Loucy (cell line): ENCODE measurements around the gene PDGFD.

ENCODE experiments used
- H2AFZ ChIP-seq: fragments of 200-600 bp; sonication (generic); 2 replicates; pipeline ENCODE4 v1.6.0; 2016; ENCODE audit warnings: antibody characterized with exemption, mild to moderate bottlenecking, low read length, moderate library complexity
- H3F3A ChIP-seq: fragments of 200-600 bp; 2 replicates; pipeline ENCODE4 v1.6.0; 2016; ENCODE audit warnings: antibody characterized with exemption, low read depth, mild to moderate bottlenecking
- H3K27me3 ChIP-seq: fragments of 200-600 bp; sonication (generic); 2 replicates; pipeline ENCODE4 v1.6.1; 2014; ENCODE audit warnings: low read length, mild to moderate bottlenecking; ENCODE audit not compliant: insufficient read depth, poor library complexity, severe bottlenecking
- H3K36me3 ChIP-seq: fragments of 200-600 bp; sonication (generic); 2 replicates; pipeline ENCODE4 v1.6.1; 2016; ENCODE audit warnings: low read length; ENCODE audit not compliant: insufficient read depth
- H3K4me1 ChIP-seq: fragments of 200-600 bp; sonication (generic); 2 replicates; pipeline ENCODE4 v1.5.1; 2014; ENCODE audit warnings: low read length, mild to moderate bottlenecking; ENCODE audit not compliant: insufficient read depth, poor library complexity, severe bottlenecking
- H3K4me2 ChIP-seq: fragments of 200-600 bp; sonication (generic); 2 replicates; pipeline ENCODE4 v1.6.0; 2014; ENCODE audit warnings: antibody characterized with exemption, low read length, low read depth, mild to moderate bottlenecking; ENCODE audit not compliant: poor library complexity, severe bottlenecking
- H3K4me3 ChIP-seq: fragments of 200-600 bp; sonication (generic); 2 replicates; pipeline ENCODE4 v1.5.1; 2014; ENCODE audit warnings: low read length, mild to moderate bottlenecking, mixed read lengths; ENCODE audit not compliant: poor library complexity, severe bottlenecking
- H3K79me2 ChIP-seq: fragments of 200-600 bp; sonication (generic); 2 replicates; pipeline ENCODE4 v1.6.1; 2014; ENCODE audit warnings: low read length; ENCODE audit not compliant: insufficient read depth
- H3K9ac ChIP-seq: fragments of 200-600 bp; sonication (generic); 2 replicates; pipeline ENCODE4 v1.6.0; 2014; ENCODE audit warnings: mild to moderate bottlenecking, low read depth, low read length, moderate library complexity; ENCODE audit not compliant: poor library complexity, severe bottlenecking
- H3K9me2 ChIP-seq: fragments of 200-600 bp; sonication (generic); replicated peaks from 2 replicates; pipeline ENCODE4 v1.6.1; 2016; ENCODE audit warnings: low read depth, low read length, mixed read lengths
- H3K9me3 ChIP-seq: fragments of 200-600 bp; sonication (generic); 2 replicates; pipeline ENCODE4 v1.6.1; 2014; ENCODE audit warnings: mild to moderate bottlenecking, antibody characterized with exemption, low read length, low read depth; ENCODE audit not compliant: insufficient read depth
- H4K20me1 ChIP-seq: fragments of 200-600 bp; sonication (generic); 2 replicates; pipeline ENCODE4 v1.6.0; 2014; ENCODE audit warnings: antibody characterized with exemption, low read length, mild to moderate bottlenecking; ENCODE audit not compliant: insufficient read depth, poor library complexity, severe bottlenecking
- EZH2phosphoT487 ChIP-seq: fragments of 200-600 bp; IDR thresholded peaks from 2 replicates; pipeline ENCODE4 v1.6.1; 2018; ENCODE audit warnings: antibody characterized with exemption, mild to moderate bottlenecking, moderate library complexity, borderline replicate concordance
- TF ChIP-seq, protein P1 (sequence below): fragments of 200-600 bp; sonication (generic); conservative IDR thresholded peaks from 2 replicates; pipeline ENCODE4 v1.5.1; 2014; ENCODE audit warnings: mild to moderate bottlenecking, antibody characterized with exemption, low read length

PDGFD gene

DNA sequence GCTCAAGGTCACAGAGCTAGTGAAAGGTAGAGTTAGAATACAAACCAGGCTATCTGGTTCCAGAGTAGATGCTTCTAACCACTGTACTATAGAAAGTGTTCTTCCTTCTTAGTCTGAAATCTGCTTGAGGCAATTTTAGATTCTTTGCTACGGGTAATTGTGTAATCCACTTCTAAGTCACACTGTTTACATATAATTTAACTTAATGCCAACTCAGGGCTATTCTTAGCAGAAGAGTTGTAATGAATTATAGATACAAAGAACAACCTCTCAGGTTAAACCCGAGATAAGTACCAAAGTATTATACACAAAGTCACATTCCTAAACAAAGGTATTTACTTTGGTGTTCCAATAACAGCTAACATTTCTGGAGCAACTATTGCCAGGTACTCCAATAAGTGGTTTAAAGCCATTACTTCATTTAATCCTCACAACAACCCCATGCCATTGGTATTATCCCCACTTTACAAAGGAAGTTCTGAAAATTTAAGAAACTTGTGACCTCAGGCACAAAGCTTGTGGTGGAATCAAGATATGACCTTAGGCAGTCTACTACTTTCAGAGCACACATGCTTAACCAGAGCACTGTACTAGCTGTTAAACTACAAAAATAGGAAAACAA lies 158.6 kb downstream of the PDGFD start:
- Histone ChIP-seq H3K9me3 (no peaks in the 10 kb centered on the region), H3F3A (no peaks in the 10 kb centered on the region), H3K9ac (no peak overlapping the region), H4K20me1 (no peaks in the 10 kb centered on the region), H3K79me2 (no peaks in the 10 kb centered on the region), H3K4me3 (no peak overlapping the region), H3K27me3 (no peaks in the 10 kb centered on the region), H3K4me2 (no peak overlapping the region), H3K4me1 (no peaks in the 10 kb centered on the region), H3K36me3 (no peaks in the 10 kb centered on the region), H3K9me2 (no peaks in the 10 kb centered on the region), H2AFZ (no peak overlapping the region)
- no peak for TF ChIP-seq EZH2phosphoT487
- TF ChIP-seq, protein P1, sequence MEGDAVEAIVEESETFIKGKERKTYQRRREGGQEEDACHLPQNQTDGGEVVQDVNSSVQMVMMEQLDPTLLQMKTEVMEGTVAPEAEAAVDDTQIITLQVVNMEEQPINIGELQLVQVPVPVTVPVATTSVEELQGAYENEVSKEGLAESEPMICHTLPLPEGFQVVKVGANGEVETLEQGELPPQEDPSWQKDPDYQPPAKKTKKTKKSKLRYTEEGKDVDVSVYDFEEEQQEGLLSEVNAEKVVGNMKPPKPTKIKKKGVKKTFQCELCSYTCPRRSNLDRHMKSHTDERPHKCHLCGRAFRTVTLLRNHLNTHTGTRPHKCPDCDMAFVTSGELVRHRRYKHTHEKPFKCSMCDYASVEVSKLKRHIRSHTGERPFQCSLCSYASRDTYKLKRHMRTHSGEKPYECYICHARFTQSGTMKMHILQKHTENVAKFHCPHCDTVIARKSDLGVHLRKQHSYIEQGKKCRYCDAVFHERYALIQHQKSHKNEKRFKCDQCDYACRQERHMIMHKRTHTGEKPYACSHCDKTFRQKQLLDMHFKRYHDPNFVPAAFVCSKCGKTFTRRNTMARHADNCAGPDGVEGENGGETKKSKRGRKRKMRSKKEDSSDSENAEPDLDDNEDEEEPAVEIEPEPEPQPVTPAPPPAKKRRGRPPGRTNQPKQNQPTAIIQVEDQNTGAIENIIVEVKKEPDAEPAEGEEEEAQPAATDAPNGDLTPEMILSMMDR: no peak

DNA sequence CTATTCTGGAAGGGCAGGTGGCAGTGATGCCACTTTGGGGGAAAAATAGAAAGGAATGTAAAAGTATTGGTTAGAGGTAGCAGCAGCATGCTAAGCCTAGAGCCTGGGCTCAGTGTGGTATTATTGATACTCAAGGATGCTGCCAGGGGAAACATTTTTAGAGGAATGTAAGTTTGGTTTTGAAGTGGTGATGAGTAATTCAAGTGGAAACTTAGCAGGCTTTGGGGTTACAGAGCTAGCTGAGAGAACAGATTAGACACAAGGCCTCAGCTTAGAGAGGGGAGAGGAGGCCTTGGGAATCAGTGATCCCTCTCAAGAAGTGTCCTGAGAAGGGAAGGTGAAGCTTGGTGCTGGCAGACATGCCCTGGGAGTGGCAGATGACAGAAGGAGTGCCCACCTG lies 160.5 kb downstream of the PDGFD start:
- Histone ChIP-seq H3K9ac (no peak overlapping the region), H3K4me2 (no peak overlapping the region), H3K9me3 (no peaks in the 10 kb centered on the region), H3K27me3 (no peaks in the 10 kb centered on the region), H3K4me3 (no peak overlapping the region), H3K4me1 (no peaks in the 10 kb centered on the region), H3K36me3 (no peaks in the 10 kb centered on the region), H3K9me2 (no peaks in the 10 kb centered on the region), H4K20me1 (no peaks in the 10 kb centered on the region), H3K79me2 (no peaks in the 10 kb centered on the region), H3F3A (no peaks in the 10 kb centered on the region), H2AFZ (no peak overlapping the region)
- no peak for TF ChIP-seq EZH2phosphoT487
- TF ChIP-seq, protein P1: no peak

DNA sequence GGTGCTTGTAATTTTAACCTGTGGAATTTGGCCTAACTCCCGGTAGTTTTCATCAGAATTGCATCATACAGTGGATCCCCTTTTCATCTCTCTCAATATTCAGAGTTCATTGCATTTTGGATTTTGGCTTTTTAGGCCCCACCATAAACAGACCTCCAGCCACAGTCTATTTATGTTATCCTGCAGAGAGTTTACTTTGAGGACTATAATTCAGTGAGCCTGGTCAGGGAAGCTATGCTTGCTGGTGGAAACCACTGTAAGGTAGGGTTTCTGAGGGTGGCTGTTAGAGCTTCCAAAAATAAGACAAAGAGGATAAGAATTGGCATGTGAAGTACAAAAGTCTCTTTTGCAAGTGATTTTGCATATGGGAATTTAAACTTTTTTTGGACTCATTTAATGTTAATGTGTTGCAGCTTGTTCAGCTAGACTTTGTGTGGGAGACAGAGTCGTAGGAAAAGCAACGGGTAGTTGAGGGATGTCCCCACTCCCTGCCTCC lies 162.3 kb downstream of the PDGFD start:
- Histone ChIP-seq H2AFZ (no peak overlapping the region), H3K9me3 (no peaks in the 10 kb centered on the region), H3K27me3 (no peaks in the 10 kb centered on the region), H3K4me1 (no peaks in the 10 kb centered on the region), H3K36me3 (no peaks in the 10 kb centered on the region), H3F3A (no peaks in the 10 kb centered on the region), H3K9ac (no peak overlapping the region), H3K9me2 (no peaks in the 10 kb centered on the region), H3K4me3 (no peak overlapping the region), H3K79me2 (no peaks in the 10 kb centered on the region), H3K4me2 (no peak overlapping the region), H4K20me1 (no peaks in the 10 kb centered on the region)
- TF ChIP-seq EZH2phosphoT487: no peak
- TF ChIP-seq, protein P1: no peak
